NCI-H1436 treated with DMSO at 0.1 percent for 48 hours (cell line): Measurements from ENCODE around the gene RALGAPA1.
"Not testable (repeated sequence)": the region's sequence is repeated elsewhere in the genome, so short reads cannot be mapped to it uniquely, and the experiment has no call there.

Experiments used
- DNase-seq: peaks from one replicate; lab custom pipeline; 2025; lab: John Stamatoyannopoulos, UW

RALGAPA1 gene

DNA sequence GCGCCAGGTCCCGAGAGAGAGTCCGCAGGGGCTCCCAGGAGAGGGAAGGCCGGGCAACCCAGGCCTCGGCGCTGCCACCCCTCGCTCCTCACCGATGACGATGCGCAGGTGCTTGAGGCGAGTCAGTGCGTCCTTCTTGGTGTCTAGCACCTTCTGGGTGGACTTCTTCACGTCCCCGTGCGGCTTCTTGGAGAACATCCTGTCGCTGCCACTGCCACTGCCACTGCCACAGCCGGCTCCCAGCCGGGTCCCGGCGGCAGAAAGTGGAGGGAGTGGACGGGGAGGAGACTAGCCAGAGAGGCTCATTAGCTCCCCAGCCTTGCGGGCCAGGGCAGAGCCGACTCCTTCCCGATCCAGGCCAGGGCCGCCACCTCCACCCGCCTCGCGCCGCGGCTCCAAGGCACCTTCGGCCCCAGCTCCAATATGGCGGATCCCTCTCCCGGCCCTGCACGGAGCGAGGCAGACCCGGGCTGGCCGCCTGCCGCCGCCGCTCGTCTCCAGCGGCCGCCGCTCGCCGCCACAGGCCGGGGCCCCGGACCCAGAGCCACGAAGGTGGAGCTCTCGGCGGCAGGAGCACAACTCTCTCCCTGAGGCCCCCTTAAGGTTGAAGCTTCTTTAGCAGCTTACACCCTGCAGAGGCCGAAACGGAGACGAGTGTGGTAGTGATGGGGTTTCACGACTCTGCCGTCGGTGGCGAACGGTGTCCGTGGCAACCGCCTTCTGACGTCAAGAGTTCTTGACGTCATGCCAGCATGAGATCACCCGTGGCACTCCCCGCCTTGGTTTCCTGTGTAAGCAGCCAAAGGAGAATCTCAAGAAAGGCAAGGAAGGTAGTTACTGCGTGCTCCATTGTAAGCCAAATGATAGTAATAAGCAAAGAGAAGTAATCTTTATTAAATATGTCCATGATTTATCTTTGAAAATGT lies at the start of gene RALGAPA1:
Gene RALGAPA1 (minus strand): TSS at position 658 of the 926 bp plus-strand sequence. CDS start 460 bp downstream, at position 198.
- peak; percentile 87 for DNase-seq

GRCh38 chr14:35858521-35859209 lies 49.6 kb upstream of the RALGAPA1 start:
- DNase-seq, result no peak

DNA sequence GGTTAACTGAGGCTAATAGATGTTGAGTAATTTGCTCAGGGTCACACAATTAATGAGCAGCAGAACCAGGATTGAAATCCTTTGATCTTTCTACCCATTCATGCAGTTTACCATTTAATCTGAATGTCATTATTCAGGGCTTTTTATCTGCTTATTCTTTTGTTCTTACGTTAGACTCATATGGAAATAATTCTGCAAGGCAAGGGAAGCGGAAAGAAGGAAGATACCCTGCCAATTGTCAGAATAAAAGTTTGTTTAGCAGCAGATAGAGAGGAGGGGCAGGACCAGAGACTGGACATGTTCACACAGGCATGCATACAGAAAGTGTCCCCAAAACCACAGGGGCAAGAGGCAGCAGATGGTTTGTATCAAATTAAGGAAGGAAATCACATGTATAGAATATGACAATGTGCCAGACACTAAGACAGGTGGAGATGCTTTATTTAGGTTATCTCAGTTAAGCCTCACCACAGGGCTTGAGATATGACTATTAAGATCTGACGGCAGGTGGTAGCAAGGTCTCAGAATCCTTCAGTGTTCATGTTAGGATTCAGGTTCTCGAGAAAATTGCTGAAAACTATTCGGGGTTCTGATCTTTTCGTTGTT lies 46.9 kb upstream of the RALGAPA1 start:
- no peak for DNase-seq

DNA sequence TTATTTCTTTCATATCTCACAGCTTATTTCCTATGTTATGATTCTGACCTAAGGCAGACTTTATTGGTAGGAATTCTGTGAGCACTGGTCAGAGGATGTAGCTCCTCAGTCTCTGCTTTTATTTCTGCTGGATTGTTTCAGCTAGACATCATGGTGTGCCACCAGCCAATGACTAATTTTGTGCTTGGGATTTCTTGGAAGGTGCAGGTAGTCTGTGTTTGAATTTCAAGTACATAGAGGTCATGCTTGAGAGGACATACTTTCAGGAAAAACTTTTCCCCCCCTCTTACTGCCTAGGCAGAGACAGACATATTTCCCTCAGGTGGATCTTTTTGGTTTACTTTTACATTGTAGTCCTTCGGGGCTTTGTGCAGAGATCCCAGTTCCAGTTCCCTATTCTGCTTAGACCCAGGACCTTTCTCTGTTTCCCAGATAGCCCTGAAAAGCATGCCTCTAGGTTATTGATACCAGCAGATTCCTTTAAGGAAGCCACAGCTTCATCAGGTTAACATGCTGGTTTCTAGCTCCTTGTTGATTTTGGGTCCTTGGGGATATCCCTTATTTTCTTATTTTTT lies 45.7 kb upstream of the RALGAPA1 start:
- no peak for DNase-seq

DNA sequence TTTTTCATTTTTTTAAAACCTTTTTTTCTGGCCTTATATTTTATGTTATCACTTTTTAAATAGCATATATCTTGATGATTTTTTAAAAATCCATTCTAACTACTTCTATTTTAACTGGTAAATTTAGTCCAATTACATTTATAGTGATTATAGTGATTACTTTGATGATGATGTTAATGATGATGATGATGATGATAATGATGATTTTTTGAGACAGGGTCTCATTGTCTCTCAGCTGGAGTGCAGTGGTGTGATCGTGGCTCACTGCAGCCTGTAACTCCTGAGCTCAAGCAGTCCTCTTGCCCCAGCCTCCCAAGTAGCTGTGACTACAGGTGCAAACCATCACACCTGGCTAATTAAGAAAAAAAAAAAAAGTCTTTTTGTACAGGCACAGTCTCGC lies 44.1 kb upstream of the RALGAPA1 start:
- no peak for DNase-seq

DNA sequence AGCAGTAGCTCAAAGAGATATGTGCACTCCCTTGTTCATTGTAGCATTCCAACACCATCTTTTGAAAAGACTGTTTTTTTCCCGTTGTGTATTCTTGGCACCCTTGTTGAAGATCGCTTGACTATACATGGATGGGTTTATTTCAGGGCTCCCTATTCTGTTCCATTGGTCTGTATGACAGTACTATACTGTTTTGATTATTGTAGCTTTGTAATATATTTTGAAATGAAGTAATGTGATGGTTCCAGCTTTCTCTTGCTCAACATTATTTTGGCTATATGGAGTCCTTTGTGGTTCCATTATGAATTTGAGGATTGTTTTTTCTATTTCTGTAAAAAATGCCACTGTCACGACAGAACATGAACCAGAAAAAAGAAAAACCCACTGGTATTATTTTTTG lies 42.7 kb upstream of the RALGAPA1 start:
- DNase-seq, result no peak

- no peak for DNase-seq
Observed at GRCh38 chr14:35849122-35849521, 40.0 kb upstream of the RALGAPA1 start.

DNA sequence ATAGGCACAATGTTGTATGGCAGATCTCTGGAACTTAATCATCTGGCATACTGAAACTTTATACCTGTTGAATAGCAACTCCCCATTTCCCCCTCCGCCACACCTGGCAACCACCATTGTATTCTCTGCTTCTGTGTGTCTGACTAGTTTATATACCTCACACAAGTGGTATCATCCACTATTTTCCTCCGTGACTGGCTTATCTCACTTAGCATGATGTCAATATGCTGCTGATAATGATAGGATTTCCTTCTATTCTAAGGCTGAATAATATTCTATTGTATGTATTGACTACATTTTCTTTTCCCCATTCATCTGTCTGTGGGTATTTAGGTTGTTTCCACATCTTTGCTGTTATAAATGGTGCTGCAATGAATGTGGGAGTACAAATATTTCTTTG lies 38.5 kb upstream of the RALGAPA1 start:
- no peak for DNase-seq

GRCh38 chr14:35844494-35844893 lies 35.4 kb upstream of the RALGAPA1 start:
- DNase-seq, result no peak

- DNase-seq, result not testable (repeated sequence)
Observed at GRCh38 chr14:35842245-35842644, 33.1 kb upstream of the RALGAPA1 start.

- not testable (repeated sequence) for DNase-seq
Observed at GRCh38 chr14:35841704-35842103, 32.6 kb upstream of the RALGAPA1 start.

DNA sequence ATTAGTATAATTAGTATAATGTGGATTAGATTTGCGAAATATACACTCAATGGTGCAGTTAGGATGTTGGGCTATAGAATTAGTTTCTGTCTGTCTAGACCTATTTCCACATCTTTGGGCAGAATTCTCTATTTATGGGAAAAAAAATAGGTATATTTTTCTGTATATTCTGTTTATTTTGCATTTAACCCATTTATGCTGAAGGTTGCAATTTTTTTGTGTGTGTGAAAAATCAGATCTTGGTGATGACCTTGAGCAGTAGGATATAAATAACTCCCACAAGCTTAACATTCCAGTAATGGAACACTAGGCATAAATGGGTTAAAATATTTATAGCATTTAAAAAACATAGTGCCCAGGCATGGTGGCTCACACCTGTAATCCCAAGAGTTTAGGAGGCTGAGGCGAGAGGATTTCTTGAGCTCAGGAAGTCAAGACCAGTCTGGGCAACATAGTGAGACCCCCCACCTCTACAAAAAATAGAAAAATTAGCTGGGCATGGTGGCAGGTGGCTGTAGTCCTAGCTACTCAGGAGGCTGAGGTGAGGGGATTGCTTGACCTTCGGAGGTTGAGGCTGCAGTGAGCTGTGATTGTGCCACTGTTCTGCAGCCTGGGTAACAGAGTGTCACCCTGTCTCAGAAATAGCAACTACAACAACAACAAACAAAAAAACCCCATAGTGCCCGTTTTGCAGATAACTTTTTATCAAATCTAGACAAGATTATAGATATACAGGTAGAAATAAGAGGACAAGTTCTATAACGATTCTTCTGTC lies 26.3 kb upstream of the RALGAPA1 start:
- no peak for DNase-seq

GRCh38 chr14:35829449-35829848 lies 20.4 kb upstream of the RALGAPA1 start:
- DNase-seq, result no peak

DNA sequence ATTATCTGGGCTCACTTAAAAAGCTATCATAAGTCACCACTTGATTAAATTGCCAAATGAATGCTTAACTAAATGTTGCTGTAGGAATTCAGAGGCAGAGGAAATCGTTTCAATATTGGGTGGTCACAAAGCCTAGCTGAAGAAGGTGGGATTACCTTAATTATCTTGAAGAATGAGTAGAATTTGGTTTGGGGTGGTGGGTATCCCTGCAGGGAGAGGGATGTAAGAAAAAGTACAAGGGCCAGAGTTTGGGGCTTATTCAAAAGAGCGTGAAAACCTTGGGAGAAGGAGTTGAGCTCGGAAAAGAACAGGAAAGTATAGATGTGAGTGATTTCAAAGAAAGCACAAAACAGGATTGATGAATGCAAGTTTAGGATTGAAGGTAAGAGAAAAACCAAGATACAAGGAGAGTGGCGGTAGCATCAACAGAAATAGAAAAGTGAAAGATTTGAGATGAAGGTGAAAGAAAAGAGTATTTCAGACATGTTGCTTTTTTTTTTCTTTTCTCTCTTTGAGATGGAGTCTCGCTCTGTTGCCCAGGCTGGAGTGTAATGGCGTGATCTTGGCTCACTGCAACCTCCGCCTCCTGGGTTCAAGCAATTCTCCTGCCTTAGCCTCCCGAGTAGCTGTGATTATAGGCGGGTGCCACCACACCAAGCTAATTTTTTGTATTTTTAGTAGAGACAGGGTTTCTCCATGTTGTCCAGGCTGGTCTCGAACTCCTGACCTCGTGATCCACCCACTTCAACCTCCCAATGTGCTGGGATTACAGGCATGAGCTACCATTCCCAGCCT lies 18.8 kb upstream of the RALGAPA1 start:
- DNase-seq, result no peak

- DNase-seq, result no peak
Observed at GRCh38 chr14:35826952-35827416, 17.9 kb upstream of the RALGAPA1 start.

DNA sequence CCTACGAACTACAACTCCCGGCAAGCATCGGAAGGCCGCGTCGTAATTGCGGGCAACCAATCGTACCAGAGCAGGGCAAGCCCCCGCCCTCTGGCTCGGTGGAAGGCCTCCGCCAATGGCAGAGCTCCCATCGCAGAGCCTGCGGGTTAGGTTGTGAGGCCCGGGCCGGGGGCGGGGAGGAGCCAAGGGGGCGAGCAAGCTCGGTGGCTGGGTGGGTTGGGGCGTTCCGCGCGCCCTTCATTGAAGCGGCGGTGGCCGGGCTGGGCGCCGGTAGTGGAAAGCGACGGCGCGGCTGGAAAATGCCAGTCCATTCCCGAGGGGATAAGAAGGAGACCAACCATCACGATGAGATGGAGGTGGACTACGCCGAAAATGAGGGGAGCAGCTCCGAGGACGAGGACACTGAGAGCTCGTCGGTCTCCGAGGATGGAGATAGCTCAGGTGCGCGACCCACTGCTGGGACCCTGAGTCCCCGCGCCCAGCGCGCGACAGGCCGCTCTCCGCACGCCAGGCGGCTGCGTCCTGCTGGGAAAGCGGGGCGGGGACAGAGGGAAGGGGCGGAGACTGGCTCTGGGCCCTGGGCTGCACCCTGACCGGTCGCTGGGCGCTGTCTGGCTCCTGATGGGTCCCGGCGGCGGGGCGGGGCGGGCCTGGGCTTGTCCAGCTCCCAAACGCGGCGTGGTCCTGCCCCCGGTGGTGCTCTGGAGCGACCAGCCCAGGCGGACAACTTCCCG lies 17.3 kb upstream of the RALGAPA1 start, which contains the start of gene BRMS1L:
Gene BRMS1L (plus strand): TSS at position 121 of the 734 bp plus-strand sequence. CDS start 179 bp downstream, at position 300.
- DNase-seq, result peak; percentile 93

GRCh38 chr14:35825968-35826217 lies 16.8 kb upstream of the RALGAPA1 start:
- no peak for DNase-seq

- not testable (repeated sequence) for DNase-seq
Observed at GRCh38 chr14:35824446-35825165, 15.5 kb upstream of the RALGAPA1 start.

DNA sequence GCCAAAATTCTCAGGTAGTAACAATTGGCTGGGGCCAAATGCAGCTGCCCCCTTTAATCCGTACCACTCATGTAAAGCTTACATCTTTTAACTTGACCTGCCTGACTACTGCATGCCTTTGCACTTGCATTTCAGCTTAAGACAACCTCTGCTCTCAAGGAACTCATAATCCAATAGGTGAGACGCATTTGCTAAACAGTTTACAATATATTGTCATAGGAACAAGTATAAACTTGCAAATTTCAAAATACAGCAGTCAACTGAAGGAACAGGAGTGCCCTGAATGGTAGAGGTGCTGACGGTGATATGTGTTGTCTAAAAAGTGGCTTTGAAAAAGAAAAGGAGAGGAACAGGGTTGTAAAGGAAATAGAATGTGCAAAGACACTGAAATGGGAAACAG lies 13.4 kb upstream of the RALGAPA1 start:
- no peak for DNase-seq
